GM19395 (cell line): Measurements from ENCODE around the gene FAM110A.
"Not testable (repeated sequence)": the region's sequence is repeated elsewhere in the genome, so short reads cannot be mapped to it uniquely, and the experiment has no call there.

ENCODE experiments used
- ATAC-seq: cut with Tn5 transposase; IDR thresholded peaks from one replicate; pipeline ENCODE4 v1.9.1; 2021; ENCODE audit warnings: mild to moderate bottlenecking, moderate library complexity; ENCODE audit not compliant: unreplicated experiment

FAM110A gene

GRCh38 chr20:833450-834150 lies at the start of gene FAM110A:
TSS of gene FAM110A (plus strand) at chr20:833715. CDS start at chr20:844805, 11,090 bp downstream.
- peak; percentile 97 for ATAC-seq

DNA sequence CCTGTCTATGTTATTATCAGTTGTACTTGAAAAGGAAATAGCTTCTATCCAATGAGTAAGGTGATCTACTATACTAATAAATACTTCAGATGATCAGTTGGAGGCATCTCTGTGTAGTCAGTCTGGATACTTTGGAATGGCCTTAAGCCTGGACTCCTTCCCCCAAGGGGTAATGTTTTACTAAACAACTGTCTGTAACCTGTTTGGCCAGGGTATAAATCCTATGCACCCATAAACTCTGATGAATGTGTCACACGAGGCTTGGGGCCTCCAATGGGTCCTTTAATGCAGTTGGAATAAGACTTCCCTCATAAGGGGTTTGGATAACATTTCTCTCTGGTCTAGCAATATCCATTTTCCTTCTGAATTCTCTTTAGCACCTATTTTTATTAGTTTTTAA lies 45.7 kb upstream of the FAM110A start:
- ATAC-seq, result no peak

GRCh38 chr20:791056-791455 lies 42.5 kb upstream of the FAM110A start:
- no peak for ATAC-seq

- ATAC-seq, result no peak
Measured at GRCh38 chr20:792248-792647, 41.3 kb upstream of the FAM110A start.

DNA sequence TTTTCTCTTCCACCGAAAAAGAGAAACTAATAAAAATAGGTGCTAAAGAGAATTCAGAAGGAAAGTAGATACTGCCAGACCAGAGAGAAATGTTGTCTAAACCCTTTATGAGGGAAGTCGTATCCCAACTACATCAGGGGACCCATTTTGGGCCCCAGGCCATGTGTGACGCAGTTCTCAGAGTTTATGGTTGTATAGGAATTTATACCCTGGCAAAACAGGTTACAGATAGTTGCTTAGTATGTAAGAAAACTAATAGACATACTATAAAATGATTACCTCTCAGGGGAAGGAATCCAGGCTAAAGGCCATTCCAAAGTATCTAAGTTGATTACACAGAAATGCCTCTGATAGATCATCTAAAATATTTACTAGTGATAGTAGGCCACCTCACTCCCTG lies 36.6 kb upstream of the FAM110A start:
- ATAC-seq, result no peak

DNA sequence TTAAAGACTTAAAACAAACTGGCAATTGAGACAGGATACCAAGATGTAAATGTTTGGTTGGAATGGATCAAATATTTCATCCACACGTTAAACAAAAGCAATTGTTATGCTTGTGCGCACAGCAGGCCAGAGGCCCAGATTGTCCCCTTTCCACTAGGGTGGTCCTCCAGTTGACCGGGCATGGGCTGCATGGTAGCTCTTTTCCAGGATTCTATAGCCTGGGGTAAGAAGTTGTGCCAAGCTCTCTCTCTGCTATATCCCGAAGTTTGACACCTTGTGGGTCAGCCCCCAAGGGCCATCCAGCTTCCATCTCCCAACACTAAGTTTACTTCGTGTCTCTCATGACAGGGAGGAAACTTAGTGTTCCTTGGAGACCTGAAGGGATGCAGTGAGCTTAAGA lies 34.8 kb upstream of the FAM110A start:
- ATAC-seq, result not testable (repeated sequence)

- ATAC-seq, result not testable (repeated sequence)
Measured at GRCh38 chr20:800026-800425, 33.5 kb upstream of the FAM110A start.

DNA sequence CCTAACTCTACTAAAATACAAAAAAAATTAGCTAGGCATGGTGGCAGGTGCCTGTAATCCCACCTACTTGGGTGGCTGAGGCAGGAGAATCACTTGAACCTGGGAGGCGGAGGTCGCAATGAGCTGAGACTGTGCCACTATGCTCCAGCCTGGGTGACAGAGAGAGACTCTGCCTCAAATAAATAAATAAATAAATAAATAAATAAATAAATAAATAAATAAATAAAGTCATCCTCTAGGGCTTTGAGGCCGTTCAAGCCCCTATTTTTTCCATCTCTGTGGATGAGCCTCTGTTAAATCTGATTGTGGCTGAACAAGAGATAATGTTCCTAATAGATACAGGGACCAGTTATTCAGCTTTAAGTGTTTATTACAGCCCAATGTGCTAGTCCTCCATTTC lies 31.8 kb upstream of the FAM110A start:
- no peak for ATAC-seq

- no peak for ATAC-seq
Measured at GRCh38 chr20:805713-806112, 27.8 kb upstream of the FAM110A start.

DNA sequence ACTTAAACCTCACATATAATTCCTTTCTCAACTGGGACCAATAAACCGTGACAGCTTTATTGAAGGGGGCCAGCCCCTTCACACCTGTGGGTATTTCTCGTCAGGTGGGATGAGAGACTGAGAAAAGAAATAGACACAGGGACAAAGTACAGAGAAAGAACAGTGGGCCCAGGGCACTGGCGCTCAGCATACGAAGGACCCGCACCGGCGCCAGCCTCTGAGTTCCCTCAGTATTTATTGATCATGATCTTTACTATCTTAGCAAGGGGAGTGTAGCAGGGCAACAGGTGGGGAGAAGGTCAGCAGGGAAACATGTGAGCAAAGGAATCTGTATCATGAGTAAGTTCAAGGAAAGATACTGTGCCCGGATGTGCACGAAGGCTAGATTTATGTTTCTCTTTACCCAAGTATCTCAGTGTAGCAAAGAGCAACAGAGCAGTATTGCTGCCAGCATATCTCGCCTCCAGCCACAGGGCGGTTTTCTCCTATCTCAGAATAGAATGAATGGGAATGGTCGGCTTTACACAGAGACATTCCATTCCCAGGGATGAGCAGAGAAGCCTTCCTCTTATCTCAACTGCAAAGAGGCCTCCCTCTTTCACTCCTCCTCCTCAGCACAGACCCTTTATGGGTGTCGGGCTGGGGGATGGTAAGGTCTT lies 21.6 kb upstream of the FAM110A start:
- ATAC-seq, result not testable (repeated sequence)

DNA sequence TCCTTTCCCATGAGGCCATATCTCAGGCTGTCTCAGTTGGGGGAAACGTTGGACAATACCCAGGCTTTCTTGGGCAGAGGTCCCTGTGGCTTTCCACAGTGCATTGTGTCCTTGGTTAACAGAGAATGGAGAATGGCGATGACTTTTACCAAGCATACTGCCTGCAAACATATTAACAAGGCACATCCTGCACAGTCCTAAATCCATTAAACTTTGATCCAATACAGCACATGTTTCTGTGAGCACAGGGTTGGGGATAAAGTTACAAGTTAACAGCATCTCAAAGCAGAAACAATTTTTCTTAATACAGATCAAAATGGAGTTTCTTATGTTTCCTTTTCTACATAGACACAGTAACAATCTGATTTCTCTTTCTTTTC lies 21.1 kb upstream of the FAM110A start:
- not testable (repeated sequence) for ATAC-seq

GRCh38 chr20:813390-813789 lies 20.1 kb upstream of the FAM110A start:
- ATAC-seq, result no peak

GRCh38 chr20:815226-815625 lies 18.3 kb upstream of the FAM110A start:
- ATAC-seq, result no peak

GRCh38 chr20:815914-816606 lies 17.5 kb upstream of the FAM110A start:
- ATAC-seq, result no peak

DNA sequence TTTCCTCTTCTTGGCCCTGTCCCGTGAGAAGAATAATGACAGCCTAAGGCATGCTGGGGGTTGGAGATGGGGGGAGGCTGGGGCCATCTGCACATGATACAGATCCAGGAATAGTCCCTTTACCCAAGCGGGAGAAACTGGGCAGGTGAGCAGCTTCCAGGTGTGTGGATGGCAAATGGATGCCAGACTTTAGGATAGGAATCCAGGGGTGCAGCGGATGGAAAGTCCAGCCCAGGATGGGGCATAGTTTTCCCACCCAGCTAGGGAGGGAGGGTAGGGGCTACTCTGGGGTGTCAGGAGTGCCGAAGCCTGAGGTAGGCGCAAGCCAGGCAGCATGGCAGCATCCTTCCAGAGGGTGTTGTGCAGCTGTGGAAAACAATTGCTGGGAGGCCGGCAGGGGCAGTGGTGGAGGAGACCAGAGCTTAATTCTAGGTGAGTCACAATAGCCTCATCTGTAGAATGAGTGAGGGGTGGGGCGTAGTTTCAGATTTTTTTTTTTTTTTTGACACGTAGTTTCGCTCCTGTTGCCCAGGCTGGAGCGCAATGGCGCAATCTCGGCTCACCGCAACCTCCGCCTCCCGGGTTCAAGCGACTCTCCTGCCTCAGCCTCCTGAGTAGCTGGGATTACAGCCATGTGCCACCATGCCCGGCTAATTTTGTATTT lies 15.4 kb upstream of the FAM110A start:
- ATAC-seq, result no peak

DNA sequence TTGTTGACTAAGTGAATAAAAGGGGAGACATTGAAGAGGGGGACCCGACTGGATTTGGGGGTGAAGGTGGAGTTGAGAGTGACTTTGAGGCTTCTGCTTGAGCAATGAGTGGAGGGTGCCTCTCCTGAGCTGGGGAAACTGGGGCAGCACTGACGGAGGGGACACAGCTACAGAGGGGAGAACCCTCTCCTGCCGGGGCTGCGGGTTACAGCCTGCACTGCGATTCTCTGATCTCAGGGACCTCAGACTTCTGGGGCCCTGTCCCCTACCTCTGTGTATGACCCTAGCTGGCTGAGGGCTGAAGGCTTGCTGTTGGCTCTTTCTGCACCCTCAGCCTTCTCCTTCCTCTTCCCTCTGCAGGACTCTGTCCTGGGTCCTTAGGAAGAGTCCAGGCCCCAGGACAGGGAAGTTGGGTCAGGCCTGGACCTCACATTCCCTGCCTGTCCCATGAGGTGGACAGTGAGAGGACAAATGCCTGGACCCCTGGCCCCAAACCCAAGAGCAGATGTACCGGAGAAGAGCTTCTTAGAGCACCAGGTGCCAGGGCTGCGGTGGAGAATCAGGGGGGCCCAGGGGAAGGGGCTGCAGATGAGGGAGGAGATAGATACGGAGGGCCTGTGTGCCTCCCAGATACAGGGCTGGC lies 13.7 kb upstream of the FAM110A start:
- no peak for ATAC-seq

DNA sequence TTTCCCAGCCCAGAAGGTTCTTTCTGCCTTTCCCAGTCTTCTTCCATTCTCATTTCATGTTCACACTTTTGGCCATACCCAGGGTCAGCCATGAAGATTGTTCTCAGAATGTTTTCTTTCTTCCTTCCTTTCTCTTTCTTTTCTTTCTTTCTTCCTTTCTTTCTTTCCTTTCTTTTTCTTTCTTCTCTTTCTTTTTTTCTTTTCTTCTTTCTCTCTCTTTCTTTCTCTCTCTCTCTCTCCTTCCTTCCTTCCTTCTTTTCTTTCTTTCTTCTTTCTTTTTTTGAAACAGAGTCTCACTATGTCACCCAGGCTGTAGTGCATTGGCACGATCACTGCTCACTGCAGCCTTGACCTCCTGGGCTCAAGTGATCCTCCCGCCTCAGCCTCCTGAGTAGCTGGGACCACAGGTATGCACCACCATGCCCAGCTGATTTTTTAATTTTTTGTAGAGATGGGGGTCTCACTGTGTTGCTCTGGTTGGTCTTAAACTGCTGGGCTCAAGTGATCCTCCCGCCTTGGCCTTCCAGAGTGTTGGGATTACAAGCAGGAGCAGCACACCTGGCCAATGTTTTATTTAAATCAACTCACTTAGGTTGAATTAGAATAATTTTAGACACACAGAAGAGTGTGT lies 13.1 kb upstream of the FAM110A start:
- ATAC-seq, result no peak

GRCh38 chr20:821046-821730 lies 12.3 kb upstream of the FAM110A start:
- no peak for ATAC-seq

DNA sequence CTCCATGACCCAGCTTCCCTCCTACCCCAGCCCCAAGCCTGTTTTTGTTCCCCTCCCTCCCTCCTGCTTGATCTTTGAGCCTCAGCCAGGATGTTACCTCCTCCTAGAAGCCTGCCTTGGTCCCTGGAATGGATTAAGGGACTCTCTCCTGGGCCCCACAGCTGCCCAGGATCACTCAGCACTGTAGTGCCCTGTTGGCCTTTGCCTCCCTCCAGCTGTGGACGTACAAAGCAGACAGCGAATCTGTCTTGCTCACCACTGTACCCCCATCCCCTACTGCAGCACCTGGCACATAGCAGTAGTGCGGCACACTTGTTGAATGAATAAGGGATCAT lies 11.8 kb upstream of the FAM110A start:
- ATAC-seq, result no peak
